ENCODE data around the gene ATP6V1G1.

- no peak for TF ChIP-seq NANOG (IDR thresholded peaks at IDR 0.05; ENCODE audit: borderline replicate concordance)
- no peak for TF ChIP-seq CREB1 (CRISPR knock-in tag; IDR thresholded peaks at IDR 0.05; ENCODE audit: low read depth)
- TF ChIP-seq, protein P1, sequence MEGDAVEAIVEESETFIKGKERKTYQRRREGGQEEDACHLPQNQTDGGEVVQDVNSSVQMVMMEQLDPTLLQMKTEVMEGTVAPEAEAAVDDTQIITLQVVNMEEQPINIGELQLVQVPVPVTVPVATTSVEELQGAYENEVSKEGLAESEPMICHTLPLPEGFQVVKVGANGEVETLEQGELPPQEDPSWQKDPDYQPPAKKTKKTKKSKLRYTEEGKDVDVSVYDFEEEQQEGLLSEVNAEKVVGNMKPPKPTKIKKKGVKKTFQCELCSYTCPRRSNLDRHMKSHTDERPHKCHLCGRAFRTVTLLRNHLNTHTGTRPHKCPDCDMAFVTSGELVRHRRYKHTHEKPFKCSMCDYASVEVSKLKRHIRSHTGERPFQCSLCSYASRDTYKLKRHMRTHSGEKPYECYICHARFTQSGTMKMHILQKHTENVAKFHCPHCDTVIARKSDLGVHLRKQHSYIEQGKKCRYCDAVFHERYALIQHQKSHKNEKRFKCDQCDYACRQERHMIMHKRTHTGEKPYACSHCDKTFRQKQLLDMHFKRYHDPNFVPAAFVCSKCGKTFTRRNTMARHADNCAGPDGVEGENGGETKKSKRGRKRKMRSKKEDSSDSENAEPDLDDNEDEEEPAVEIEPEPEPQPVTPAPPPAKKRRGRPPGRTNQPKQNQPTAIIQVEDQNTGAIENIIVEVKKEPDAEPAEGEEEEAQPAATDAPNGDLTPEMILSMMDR (conservative IDR thresholded peaks at IDR 0.05; ENCODE audit: low read depth in 2 of 2): no peak
- no peak for TF ChIP-seq EZH2phosphoT487 (IDR thresholded peaks at IDR 0.05; ENCODE audit: unreplicated experiment)
- no peak for TF ChIP-seq JUNB (IDR thresholded peaks at IDR 0.05; ENCODE audit: unreplicated experiment)
- TF ChIP-seq EZH2 (IDR thresholded peaks at IDR 0.05; ENCODE audit: low read depth, unreplicated experiment): no peak
- no peak for TF ChIP-seq POLR2AphosphoS5 (IDR thresholded peaks at IDR 0.05; ENCODE audit: low read depth)
- TF ChIP-seq STAT1 (IDR thresholded peaks at IDR 0.05; ENCODE audit: unreplicated experiment): no peak
- no peak for TF ChIP-seq REST (IDR thresholded peaks at IDR 0.05; ENCODE audit: unreplicated experiment)
- TF ChIP-seq, protein P2, sequence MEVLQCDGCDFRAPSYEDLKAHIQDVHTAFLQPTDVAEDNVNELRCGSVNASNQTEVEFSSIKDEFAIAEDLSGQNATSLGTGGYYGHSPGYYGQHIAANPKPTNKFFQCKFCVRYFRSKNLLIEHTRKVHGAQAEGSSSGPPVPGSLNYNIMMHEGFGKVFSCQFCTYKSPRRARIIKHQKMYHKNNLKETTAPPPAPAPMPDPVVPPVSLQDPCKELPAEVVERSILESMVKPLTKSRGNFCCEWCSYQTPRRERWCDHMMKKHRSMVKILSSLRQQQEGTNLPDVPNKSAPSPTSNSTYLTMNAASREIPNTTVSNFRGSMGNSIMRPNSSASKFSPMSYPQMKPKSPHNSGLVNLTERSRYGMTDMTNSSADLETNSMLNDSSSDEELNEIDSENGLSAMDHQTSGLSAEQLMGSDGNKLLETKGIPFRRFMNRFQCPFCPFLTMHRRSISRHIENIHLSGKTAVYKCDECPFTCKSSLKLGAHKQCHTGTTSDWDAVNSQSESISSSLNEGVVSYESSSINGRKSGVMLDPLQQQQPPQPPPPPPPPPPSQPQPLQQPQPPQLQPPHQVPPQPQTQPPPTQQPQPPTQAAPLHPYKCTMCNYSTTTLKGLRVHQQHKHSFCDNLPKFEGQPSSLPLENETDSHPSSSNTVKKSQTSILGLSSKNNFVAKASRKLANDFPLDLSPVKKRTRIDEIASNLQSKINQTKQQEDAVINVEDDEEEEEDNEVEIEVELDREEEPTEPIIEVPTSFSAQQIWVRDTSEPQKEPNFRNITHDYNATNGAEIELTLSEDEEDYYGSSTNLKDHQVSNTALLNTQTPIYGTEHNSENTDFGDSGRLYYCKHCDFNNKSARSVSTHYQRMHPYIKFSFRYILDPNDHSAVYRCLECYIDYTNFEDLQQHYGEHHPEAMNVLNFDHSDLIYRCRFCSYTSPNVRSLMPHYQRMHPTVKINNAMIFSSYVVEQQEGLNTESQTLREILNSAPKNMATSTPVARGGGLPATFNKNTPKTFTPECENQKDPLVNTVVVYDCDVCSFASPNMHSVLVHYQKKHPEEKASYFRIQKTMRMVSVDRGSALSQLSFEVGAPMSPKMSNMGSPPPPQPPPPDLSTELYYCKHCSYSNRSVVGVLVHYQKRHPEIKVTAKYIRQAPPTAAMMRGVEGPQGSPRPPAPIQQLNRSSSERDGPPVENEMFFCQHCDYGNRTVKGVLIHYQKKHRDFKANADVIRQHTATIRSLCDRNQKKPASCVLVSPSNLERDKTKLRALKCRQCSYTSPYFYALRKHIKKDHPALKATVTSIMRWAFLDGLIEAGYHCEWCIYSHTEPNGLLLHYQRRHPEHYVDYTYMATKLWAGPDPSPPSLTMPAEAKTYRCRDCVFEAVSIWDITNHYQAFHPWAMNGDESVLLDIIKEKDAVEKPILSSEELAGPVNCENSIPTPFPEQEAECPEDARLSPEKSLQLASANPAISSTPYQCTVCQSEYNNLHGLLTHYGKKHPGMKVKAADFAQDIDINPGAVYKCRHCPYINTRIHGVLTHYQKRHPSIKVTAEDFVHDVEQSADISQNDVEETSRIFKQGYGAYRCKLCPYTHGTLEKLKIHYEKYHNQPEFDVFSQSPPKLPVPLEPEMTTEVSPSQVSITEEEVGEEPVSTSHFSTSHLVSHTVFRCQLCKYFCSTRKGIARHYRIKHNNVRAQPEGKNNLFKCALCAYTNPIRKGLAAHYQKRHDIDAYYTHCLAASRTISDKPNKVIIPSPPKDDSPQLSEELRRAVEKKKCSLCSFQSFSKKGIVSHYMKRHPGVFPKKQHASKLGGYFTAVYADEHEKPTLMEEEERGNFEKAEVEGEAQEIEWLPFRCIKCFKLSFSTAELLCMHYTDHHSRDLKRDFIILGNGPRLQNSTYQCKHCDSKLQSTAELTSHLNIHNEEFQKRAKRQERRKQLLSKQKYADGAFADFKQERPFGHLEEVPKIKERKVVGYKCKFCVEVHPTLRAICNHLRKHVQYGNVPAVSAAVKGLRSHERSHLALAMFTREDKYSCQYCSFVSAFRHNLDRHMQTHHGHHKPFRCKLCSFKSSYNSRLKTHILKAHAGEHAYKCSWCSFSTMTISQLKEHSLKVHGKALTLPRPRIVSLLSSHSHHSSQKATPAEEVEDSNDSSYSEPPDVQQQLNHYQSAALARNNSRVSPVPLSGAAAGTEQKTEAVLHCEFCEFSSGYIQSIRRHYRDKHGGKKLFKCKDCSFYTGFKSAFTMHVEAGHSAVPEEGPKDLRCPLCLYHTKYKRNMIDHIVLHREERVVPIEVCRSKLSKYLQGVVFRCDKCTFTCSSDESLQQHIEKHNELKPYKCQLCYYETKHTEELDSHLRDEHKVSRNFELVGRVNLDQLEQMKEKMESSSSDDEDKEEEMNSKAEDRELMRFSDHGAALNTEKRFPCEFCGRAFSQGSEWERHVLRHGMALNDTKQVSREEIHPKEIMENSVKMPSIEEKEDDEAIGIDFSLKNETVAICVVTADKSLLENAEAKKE (CRISPR knock-in tag; IDR thresholded peaks at IDR 0.05): no peak
- no peak for TF ChIP-seq ZNF114 (CRISPR knock-in tag; IDR thresholded peaks at IDR 0.05)
- no peak for TF ChIP-seq ZNF331 (CRISPR knock-in tag; IDR thresholded peaks at IDR 0.05; ENCODE audit: low read depth)
- no peak for TF ChIP-seq ETS1 (IDR thresholded peaks at IDR 0.05)
These were observed 6.6 kb downstream of the ATP6V1G1 start for GRCh38 chr9:114594136-114594535.
